Measurements from ENCODE around the gene NFAM1.

- TF ChIP-seq CTCF (IDR thresholded peaks at IDR 0.05; ENCODE audit: low read depth, low read length, poor library complexity, severe bottlenecking) (no peak), EZH2phosphoT487 (IDR thresholded peaks at IDR 0.05; ENCODE audit: borderline replicate concordance, low read length) (no peak)
Measured at GRCh38 chr22:42452916-42453315, 20.7 kb upstream of the NFAM1 start.

Data from DOHH2 (cell line).